Measurements from ENCODE around the gene ECM2. TPM values are rescaled to one million over a fixed set of nuclear protein-coding genes. Genes with fewer than 3 reads are reported as not detected.

ECM2 gene
- total and polyA plus RNA-seq, 2 of the 8 experiments (the other 6 are each of a cell fraction or from before 2014, with no cell fraction given) = not detected

DNA sequence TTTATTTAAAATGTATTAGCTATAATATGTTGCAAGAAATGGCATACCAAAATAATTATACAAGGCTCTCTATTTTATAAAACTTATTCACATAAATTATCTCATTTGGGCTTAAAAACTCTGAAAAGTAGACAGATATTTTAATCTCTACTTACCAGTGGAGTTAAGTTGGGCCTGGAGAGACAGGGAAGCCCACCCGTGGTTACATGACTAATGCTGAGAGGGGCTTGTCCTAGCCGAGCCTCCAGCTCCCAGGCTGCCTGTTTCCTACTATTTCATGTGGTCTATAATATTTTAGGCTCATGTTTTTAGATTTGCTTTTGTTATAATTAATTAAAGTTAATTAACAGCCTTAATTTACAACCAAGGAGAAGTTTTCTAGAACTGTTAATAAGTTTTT is 32.6 kb downstream of the ECM2 start:
- Histone ChIP-seq H3K36me3 (ENCODE audit: control insufficient read depth in 2 of 4, insufficient read depth in 4 of 4, low read length in 3 of 4) (no peaks in the 10 kb centered on the region), H2BK120ac (replicated peaks; ENCODE audit: low read depth, low read length) (no peak overlapping the region), H4K20me1 (replicated peaks in 1 of 2; ENCODE audit: control insufficient read depth in 1 of 2, insufficient read depth in 2 of 2, low read length in 2 of 2) (no peaks in the 10 kb centered on the region), H3K18ac (ENCODE audit: extremely low read depth, low read length) (no peak overlapping the region), H3K23me2 (ENCODE audit: low read depth, low read length) (no peaks in the 10 kb centered on the region), H2BK15ac (ENCODE audit: low read length) (no peak overlapping the region), H3K23ac (ENCODE audit: insufficient read length) (no peak overlapping the region), H2AK5ac (ENCODE audit: low read depth, low read length) (no peak overlapping the region), H2BK5ac (ENCODE audit: low read depth, low read length) (no peak overlapping the region), H4K91ac (replicated peaks; ENCODE audit: insufficient read length, low read length) (no peak overlapping the region), H3K9ac (replicated peaks in 1 of 4; ENCODE audit: extremely low read depth in 1 of 4, low read depth in 3 of 4, low read length in 3 of 4) (no peak overlapping the region), H3K4me1 (replicated peaks in 1 of 4; ENCODE audit: control insufficient read depth in 3 of 4, insufficient read depth in 4 of 4, low read length in 3 of 4) (peaks cover 2 to 3% (median 2%) of the 10 kb centered on the region in 4 experiments; a peak in 5 of 7 replicates), H2AFZ (ENCODE audit: low read length) (no peak overlapping the region), H3K4me2 (ENCODE audit: insufficient read depth in 1 of 2, low read depth in 2 of 2, low read length in 2 of 2) (no peak overlapping the region), H3K27me3 (replicated peaks in 1 of 4; ENCODE audit: control insufficient read depth in 3 of 4, extremely low read depth in 1 of 4, insufficient read depth in 3 of 4, low read length in 3 of 4) (no peaks in the 10 kb centered on the region), H3K27ac (ENCODE audit: low read depth, low read length) (no peak overlapping the region), H3K79me2 (ENCODE audit: control insufficient read depth in 1 of 2, insufficient read depth in 2 of 2, low read length in 2 of 2) (no peaks in the 10 kb centered on the region), H3K4me3 (ENCODE audit: extremely low read depth in 1 of 4, insufficient read depth in 2 of 4, low read depth in 3 of 4, low read length in 4 of 4) (no peak overlapping the region), H3K4ac (replicated peaks; ENCODE audit: insufficient read length, low read depth, low read length) (no peak overlapping the region), H3K14ac (ENCODE audit: insufficient read length) (no peak overlapping the region), H3K9me3 (ENCODE audit: insufficient read depth in 2 of 2, low read depth in 1 of 2, low read length in 1 of 2) (no peaks in the 10 kb centered on the region), H2BK20ac (ENCODE audit: low read length) (no peak overlapping the region), H4K8ac (ENCODE audit: extremely low read depth, insufficient read depth, low read length) (no peak overlapping the region), H3K79me1 (ENCODE audit: low read depth, low read length) (no peaks in the 10 kb centered on the region), H3K56ac (replicated peaks; ENCODE audit: insufficient read length, low read depth, low read length) (no peak overlapping the region), H4K5ac (ENCODE audit: insufficient read length, low read depth, low read length) (no peak overlapping the region), H2BK12ac (ENCODE audit: low read depth, low read length) (no peak overlapping the region)
- FAIRE-seq (no peak), DNase-seq (ENCODE audit: low read depth in 1 of 2, low spot score in 2 of 2) (no peak)
- ChIA-PET POLR2A (ENCODE audit: partially characterized antibody) (interaction anchor here (1.9 kb wide), 1 partner anchor 178 kb away, joined by 6 read pairs; the partner anchor contains the start of genes CENPP and NOL8), CTCF (ENCODE audit: partially characterized antibody) (interaction anchor here (0.6 to 3.7 kb wide), 20 partner anchors 9 to 365 kb away, joined by 3 to 19 read pairs (median 5); no protein-coding TSS in a partner anchor)
- WGBS, 2 experiments (ENCODE audit: extremely low coverage in 1 of 2, insufficient coverage in 1 of 2, insufficient read length in 1 of 2, insufficient replicate concordance in 2 of 2, low coverage in 1 of 2, low lambda C conversion rate in 2 of 2, missing lambda C conversion rate in 1 of 2) = 73% methylated on average over 2 of the region's 2 CpGs; no CpG with 5 or more reads in 1 of the 2 experiments
- TF ChIP-seq E2F6 (IDR thresholded peaks at IDR 0.05) = no peak
- TF ChIP-seq RAD21 (IDR thresholded peaks at IDR 0.05 in 1 of 2, conservative IDR thresholded peaks at IDR 0.05 in 1 of 2; ENCODE audit: low read depth in 2 of 2, low read length in 2 of 2) = no peak
- no peak for TF ChIP-seq TAF1 (IDR thresholded peaks at IDR 0.05; ENCODE audit: low read depth, low read length)
- no peak for TF ChIP-seq HDAC2 (IDR thresholded peaks at IDR 0.05; ENCODE audit: borderline replicate concordance in 1 of 2, low read depth in 2 of 2, low read length in 2 of 2)
- no peak for TF ChIP-seq RBBP5 (IDR thresholded peaks at IDR 0.05; ENCODE audit: borderline replicate concordance, low read depth, low read length)
- TF ChIP-seq MAFK (IDR thresholded peaks at IDR 0.05; ENCODE audit: low read depth, low read length) = no peak
- TF ChIP-seq ZNF274 (IDR thresholded peaks at IDR 0.05; ENCODE audit: borderline replicate concordance, extremely low read depth, low read length) = no peak
- no peak for TF ChIP-seq USF2 (IDR thresholded peaks at IDR 0.05; ENCODE audit: low read length)
- TF ChIP-seq EZH2 (IDR thresholded peaks at IDR 0.05; ENCODE audit: low read depth, low read length, severe bottlenecking) = no peak
- TF ChIP-seq, protein P1, sequence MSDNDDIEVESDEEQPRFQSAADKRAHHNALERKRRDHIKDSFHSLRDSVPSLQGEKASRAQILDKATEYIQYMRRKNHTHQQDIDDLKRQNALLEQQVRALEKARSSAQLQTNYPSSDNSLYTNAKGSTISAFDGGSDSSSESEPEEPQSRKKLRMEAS (IDR thresholded peaks at IDR 0.05) = no peak
- TF ChIP-seq POLR2A (IDR thresholded peaks at IDR 0.05; ENCODE audit: control extremely low read depth in 1 of 2, low read depth in 2 of 2, low read length in 2 of 2) = no peak
- TF ChIP-seq CREB1 (IDR thresholded peaks at IDR 0.05) = no peak
